Activated CD8-positive, alpha-beta memory T cell treated with anti-CD3 and anti-CD28 coated beads, Interleukin-2, amount 50 U/mL, for 1 hour (primary cell): Measurements from ENCODE around the gene ABCC1.

ENCODE experiments used
- DNase-seq: peaks from one replicate; pipeline ENCODE4 v3.0.0-alpha.2; 2020; ENCODE audit errors: extremely low read depth

The ABCC1 gene

GRCh38 chr16:16109453-16110110, 160.2 kb downstream of the ABCC1 start:
- DNase-seq, result no peak

GRCh38 chr16:16110111-16110490, 160.7 kb downstream of the ABCC1 start:
- no peak for DNase-seq

- DNase-seq, result no peak
Measured at GRCh38 chr16:16111639-16112038, 162.2 kb downstream of the ABCC1 start.

- no peak for DNase-seq
Measured at GRCh38 chr16:16112450-16113053, 163.1 kb downstream of the ABCC1 start.

GRCh38 chr16:16113076-16113475, 163.7 kb downstream of the ABCC1 start:
- no peak for DNase-seq

- no peak for DNase-seq
Measured at GRCh38 chr16:16116841-16117240, 167.4 kb downstream of the ABCC1 start.

GRCh38 chr16:16118337-16118736, 168.9 kb downstream of the ABCC1 start:
- no peak for DNase-seq

GRCh38 chr16:16120044-16120381, 170.6 kb downstream of the ABCC1 start:
- no peak for DNase-seq

GRCh38 chr16:16120382-16121184, 171.2 kb downstream of the ABCC1 start:
- no peak for DNase-seq

- no peak for DNase-seq
Measured at GRCh38 chr16:16121185-16121727, 171.8 kb downstream of the ABCC1 start.

- no peak for DNase-seq
Measured at GRCh38 chr16:16122264-16122663, 172.8 kb downstream of the ABCC1 start.

GRCh38 chr16:16124438-16124837, 175.0 kb downstream of the ABCC1 start:
- DNase-seq, result no peak

- DNase-seq, result no peak
Measured at GRCh38 chr16:16124974-16125373, 175.6 kb downstream of the ABCC1 start.

GRCh38 chr16:16126896-16127295, 177.5 kb downstream of the ABCC1 start:
- DNase-seq, result no peak

GRCh38 chr16:16127469-16128116, 178.2 kb downstream of the ABCC1 start:
- peak; percentile 24 for DNase-seq

GRCh38 chr16:16131204-16131603, 181.8 kb downstream of the ABCC1 start:
- no peak for DNase-seq

GRCh38 chr16:16131659-16132058, 182.2 kb downstream of the ABCC1 start:
- DNase-seq, result no peak

- DNase-seq, result no peak
Measured at GRCh38 chr16:16133943-16134604, 184.7 kb downstream of the ABCC1 start.

- DNase-seq, result no peak
Measured at GRCh38 chr16:16136588-16136987, 187.2 kb downstream of the ABCC1 start.

GRCh38 chr16:16137110-16137509, 187.7 kb downstream of the ABCC1 start:
- DNase-seq, result no peak

- DNase-seq, result no peak
Measured at GRCh38 chr16:16138034-16138635, 188.7 kb downstream of the ABCC1 start.
